ENCODE results near the gene HIVEP3.

The HIVEP3 gene

DNA sequence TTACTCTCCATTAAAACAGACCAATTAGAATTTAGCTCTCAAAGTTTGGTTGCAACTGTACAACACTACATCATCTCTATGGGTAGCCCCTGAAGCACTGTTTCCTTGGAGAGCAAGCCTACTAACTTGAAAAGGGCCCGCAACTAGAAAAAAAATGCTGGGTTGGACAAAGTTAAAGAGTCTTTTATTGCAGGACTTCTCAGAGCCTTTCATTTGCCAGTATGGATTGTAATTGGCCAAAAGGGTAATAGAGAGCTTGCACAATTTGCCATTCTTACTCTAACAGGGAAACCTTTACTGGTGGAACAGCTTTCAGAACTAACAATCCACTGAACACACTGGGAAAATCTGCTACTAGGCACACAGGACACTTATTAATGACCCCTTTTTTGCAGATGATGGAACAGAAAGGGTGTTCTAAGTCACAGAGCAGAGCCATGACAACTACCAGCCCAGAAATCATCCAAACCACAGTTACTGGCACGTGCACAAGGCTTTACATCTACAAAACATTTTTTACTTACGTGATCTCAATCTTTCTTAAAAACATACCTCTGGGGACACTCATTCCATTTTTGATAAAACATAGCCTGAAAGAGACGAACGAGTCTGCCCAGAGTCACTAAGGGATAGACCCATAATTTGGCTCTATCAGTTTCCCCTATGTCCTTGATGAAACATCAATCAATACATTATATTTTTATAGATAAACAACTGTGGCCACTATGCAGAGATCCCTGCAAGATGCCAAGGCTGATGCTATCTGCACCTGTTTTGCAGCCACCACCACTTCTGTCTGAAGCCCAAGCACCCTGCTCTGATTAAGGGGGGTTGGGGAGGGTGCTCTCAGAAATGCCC is 257.9 kb downstream of the HIVEP3 start:
- FAIRE-seq = no peak

DNA sequence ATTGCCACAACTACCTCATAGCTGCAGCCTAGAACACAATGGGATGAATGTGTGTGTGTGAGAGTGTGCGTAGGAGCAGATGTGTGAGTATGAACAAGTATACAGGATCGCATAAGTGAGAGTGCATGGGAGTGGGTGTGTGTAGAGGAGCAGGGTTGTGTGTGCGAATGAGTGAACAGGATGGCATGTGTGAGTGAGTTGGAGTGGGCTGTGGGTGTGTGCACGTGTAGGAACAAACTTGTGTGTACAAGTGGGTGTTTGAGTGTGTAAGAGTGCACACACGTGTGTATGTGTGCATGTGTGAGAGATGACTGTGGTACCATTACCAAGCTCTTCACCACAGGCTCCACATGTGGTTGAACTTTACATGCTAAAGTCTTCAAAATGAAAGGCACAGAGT is 258.8 kb downstream of the HIVEP3 start:
- no peak for FAIRE-seq

DNA sequence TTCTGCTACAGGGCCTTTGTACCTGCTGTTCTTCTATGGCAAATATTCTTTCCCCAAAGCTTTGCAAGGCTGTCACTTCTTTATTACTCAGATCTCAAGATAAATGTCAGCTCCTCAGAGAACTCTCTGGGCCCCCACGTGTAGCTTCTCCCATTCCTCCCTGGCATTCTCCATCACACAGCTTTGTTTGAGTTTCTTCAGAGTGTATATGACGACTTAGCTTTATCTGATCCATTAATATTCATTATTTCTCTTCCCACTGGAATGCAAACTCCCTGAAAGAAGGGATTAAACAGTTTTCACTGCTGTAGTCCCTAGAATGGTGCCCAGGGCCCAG is 259.6 kb downstream of the HIVEP3 start:
- no peak for FAIRE-seq

DNA sequence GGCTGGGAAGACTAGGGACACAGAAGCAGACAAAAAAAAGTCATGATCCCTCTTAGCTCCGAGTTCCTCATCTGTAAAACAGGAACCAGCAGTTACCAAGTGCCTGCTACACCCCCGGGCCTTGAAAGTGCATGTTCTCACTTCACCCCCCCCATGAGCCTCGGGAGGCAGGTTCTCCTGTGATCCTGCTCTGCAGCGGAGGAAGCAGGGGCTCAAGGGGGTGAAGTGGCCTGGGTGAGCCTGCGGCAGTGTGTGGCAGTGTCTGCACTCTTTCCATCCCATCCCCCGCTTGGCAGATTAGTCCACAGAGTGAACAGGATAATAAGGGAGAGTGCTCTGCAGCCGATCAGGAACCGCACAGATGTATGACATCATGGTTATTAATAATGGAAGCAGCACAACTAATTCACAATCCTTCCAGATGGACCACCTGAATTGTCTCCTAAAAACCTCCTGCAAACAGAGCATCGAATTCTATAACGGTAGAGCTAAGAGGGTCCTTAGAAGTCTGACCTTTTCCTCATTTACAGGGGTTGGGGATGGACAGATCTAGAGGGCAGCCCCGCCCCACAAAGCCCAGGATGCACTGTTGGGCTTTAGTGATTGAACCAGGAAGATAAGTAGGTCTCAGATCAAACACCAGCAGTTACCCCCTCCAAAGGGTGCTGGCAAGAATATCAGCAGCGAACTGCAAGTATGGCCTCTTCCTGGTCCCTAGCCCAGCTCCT is 260.1 kb downstream of the HIVEP3 start:
- FAIRE-seq = no peak

DNA sequence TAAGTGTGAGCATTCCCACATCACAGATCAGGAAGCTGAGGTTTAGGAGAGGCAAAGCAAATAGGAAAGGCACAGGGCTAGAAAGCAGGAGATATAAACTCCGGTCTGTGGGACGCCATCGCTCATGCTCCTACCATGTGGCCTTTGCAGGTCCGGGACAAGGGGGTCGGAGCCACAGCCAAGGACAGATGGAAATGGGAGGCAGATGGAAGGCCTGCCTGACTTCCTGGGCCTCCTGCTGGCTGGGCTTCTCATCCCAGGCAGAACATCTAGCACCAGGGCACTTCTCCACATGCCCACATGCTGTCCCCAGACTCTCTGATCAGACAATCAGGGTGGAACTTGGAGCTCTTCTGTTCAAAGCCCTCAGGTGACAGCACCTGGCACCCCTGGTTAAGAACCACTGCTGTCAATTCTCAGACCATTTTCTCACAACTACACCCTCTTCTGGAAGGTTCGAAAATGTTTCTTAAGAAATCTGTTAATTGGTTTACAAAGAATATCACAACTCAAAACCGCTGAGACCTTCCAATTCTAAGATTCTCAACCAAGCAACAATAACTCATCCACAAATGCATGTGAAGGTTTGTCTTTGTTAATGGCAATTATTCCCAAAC is 260.9 kb downstream of the HIVEP3 start:
- FAIRE-seq = no peak

DNA sequence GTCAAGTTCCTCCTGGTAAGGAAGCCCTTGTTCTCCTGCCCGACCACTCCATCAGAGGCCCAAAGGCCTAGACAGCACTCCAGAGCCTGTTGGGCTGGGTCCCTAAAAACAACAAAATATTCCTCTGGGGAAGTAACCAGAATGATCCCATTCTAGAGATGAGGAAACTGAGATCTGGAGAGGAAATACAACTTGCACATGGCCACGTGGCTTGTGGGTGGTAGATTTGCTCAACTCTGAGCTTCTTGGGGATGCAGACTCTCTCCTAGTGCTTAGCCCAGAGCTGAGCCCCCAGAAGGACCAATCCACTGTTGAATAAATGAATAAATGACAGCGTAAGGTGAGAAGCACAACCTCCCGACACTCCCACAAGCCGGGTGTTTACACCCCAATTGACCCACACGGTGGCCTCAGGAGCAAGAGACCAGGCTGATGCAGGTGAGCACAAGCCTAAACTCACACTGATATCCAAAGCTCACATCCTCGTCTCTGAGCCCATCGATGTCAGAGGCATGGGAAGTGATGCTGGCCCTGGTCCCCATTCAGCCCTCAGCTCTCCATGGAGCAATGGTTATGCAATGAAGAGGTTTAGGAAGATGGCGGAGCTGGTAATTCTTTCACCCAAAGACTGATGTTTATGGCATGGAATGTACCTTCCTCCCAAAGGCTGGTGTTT is 261.8 kb downstream of the HIVEP3 start:
- no peak for FAIRE-seq

DNA sequence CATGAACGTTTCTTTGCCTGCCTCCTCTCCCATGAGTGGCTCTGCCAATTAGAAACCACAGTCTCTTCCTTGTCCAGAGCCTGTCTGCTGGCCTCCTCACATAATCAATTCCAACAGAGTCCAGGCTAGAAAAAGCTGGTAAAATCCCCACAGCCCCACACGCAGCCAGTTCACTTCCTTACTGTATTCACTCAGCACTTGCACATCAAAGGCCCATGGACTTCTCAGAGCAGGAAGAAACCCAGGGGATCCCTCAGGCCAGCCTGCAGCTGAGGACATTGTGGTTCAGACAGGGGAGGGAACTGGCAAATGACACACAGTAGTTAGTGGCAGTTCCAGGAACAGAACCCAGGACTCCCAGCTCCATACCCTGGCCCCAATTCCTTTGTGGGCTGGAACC is 262.7 kb downstream of the HIVEP3 start:
- no peak for FAIRE-seq

DNA sequence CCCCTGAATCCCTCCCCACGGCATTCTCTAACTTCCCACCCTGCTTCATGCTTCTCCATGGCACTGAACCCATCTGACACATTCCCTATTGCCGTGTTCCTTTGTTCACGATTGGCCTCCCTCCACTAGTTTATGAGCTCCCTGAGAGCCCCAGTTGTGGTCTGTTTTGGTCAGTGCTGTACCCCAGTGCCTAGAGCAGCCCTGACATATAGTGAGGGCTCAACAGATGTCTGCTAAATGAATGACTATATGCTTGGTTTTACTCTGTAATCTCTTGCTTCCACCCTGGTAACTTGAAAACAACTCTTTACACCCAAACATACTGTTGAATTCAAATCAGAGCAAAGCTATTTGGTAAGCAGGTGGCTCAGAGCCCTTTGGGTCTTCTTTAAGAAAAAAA is 263.1 kb downstream of the HIVEP3 start:
- no peak for FAIRE-seq

DNA sequence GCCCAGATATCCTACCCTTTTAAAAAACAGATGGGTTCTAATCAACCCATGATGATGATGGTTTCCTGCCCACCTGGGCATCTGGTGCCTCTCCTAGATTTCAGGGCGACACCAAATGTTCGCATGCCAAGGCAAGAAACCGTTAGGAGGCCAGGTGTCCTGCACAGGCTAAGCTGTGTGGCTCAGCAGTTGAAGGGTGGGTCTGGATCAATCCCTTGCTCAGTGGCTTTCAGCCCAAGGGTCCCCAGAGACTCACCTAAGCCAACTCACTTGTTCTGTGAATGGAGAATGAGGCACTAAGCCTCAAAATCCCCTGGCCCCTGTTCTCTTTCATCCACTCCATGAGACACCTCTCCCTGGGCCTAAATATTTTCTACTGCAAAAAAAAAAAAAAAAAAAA is 265.1 kb downstream of the HIVEP3 start:
- FAIRE-seq = no peak

DNA sequence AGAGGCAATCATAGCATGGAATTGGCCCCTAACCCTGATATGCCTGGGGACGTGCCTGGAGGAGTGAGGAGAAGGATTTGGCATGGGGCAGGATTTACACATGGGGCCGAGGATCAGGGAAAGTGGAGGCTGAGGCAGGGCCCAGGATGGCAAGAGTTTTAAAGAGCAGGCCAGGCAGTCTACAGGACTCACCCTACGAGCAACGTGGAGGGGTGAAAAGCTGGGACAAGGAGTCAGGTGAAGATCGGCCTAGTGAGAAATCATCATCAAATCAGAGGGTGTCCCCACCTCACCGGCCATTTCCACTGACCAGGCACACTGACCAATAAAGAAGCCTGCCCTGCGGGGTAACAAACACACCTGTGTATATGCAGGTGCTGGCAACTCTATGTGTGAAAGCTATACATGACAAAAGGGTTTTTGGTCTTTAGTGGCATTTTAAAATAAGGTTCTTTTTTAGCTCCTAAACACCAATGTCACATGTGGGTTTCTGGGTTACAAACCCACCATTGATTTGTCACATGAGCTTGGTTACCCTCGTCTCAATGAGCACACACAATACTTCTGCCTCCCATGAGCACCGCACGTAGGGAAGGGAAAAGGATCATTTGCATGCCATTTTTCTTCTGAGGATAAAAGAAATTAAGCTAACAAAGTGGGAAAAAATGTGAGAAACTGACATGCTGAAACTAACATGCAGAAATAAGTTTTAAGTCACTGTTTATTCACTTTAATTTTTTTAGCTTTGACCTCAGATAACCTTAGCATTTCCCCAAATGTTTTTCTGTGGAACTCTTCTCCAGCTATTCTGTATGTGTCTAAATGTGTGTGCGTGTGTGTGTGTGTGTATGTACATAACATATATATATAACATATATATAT is 266.1 kb downstream of the HIVEP3 start:
- no peak for FAIRE-seq

DNA sequence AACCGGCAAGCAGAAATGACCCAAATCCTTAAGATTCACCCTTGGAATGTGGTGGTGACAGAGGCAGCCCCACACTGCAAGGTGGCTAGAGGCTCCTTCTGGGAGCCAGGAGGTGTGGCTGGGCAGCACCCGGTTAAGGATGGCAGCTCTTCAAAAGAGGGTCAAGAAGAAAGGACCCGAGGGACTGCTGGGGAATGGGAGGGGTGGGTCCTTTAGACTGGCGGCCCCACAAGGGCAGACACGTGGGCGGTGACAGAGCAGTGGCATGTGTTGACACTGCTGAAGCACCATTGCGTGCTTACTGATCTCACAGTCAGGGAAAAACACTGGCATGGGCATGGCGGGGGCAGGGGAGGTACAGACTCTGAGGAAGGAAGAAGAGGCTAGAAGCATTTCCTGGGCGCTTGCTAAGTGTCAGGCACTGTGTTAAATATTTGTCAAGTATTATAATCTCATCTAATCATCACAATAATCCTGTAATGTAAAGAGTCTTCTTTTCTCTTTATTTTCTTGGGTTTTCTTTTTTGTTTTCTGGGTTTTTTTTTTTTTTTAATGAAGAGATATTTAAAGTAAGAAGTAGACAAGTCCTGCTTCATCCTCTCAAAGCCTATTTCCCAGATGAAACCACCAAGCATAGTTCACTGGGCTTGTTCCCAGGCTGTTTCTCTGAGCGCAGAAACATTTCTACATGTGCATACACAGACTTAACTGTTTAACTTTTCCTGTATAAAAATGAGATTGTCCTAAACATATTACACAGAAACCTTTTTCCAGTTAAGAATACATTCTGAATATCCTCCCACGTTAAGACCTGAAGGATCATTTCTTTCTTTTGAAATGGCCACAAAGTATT is 268.5 kb downstream of the HIVEP3 start:
- FAIRE-seq = no peak

DNA sequence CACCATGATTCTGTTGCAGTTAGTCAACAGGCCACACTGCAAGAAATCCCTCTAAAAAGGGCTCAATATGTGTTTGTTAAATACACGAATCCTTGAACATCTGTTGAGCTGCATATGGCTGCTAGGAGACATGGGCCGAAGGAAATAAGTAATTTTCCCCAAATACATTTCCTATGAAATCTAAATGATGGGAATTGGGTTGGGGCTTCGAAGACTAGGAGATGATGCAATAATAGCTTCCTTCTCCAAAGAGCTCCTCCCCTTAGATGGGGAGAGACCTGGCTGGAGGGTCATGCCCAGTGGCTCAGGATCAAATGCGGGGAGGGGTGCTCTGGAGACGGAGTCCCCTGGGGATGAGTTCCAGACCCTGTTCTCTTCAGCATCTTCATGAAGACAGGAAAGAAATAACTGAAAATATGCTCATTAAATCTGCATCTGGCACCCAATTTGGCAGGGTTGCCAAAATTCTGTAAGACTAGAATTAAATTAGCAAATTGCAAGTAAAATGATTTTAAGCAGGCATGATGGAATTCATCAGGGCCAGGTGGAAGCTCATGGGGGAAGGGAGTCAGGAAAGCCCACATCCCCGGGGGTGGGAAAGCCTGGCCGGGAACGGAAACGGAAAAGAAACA is 269.2 kb downstream of the HIVEP3 start:
- no peak for FAIRE-seq

DNA sequence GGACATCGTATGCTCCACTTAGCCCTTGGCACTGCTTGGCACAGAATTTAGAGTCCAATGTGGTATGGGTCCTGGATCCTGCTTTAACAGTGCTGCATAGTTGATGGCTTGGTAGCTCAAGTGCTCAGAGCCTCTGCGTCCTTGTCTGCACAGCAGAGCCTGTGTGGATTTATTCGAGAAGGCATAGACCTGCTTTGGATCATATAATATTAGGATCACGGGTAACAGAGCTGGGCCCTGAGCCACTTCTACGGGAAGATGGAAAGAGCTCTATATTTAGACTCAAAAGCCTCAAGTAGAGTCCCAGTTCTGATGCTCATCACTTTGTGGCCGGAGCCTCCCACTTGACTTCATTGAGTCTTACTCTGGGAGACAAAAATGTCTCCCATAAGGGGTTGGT is 269.9 kb downstream of the HIVEP3 start:
- FAIRE-seq = no peak

DNA sequence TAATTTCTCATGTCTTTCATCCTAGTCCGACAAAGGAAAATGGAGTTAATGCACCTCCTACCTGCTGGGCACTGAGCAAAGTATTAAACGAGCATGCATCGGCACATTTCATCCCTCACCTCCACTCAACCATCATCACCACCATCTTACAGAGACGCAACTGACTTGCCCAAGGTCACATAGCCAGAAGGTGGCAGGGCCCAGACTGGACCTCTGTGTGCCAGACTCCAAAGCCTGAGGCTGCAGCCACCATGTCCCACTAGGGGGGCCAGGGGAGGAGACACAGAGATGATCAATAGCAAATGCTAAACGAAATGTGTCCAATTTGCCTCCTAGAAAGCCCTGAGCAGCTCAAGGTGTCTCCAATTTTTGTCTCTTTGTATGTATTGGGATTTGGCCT is 270.5 kb downstream of the HIVEP3 start:
- FAIRE-seq = no peak

DNA sequence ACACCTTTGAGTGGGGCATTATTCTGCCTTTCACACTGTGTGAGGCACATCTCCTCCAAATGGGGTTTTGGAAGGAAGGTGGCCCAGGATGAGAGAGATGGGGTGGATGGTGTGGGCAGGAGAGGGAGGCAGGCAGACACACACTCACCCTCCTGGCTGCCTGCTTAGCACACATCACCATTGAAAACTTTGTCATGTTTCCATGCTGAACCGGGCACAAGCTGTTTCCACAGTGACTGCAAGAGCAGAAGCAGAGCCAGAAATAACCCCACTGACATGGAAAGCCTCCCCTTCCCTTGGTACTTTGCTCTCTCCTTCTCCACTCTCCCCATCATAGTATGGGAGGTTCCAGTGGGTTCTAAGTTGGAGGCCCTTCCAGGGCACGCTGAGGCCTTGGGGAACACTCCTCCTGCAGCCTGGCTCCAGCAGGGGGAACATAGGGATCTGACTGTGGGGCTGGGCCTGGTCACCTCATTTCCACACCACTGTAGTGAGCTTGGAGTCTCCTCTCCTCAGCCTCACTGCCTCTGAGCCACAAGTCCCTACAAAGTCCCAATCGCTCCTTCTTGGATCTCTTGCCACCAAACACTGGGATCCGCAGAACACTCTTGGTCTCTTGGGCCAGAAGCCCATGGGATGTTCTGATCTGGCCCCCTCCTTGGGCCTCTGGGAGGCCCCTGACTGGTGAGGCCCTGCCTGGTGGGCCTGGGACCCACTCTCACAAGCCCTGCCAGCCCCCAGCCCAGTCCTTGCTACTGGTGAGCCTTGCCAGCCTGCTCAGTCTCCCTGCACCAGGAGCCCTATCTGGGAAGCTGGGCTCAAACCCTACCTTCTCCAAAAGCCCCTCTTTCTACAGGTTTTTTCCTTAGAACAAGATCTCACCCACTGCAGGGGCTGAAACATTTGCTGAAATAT is 271.2 kb downstream of the HIVEP3 start:
- no peak for FAIRE-seq

DNA sequence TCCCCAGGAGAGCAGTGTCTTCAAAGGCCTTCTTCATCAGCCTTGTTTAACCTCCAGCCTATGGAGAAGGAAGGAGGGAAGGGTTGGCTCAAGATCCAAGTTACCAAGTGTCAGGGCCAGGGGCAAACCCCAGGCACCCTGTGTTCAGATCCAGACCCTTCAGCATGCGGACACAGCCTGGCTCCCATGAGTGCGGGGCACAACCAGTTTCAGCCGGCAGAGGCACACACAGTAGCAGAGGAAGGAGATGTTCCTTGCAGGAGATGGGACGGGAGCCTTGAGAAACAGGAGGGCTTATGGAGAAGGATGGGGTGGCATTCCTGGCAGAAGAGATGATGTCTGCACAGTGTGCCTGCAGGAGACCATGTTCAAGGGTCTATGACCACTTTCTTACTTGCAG is 272.5 kb downstream of the HIVEP3 start:
- FAIRE-seq = no peak

DNA sequence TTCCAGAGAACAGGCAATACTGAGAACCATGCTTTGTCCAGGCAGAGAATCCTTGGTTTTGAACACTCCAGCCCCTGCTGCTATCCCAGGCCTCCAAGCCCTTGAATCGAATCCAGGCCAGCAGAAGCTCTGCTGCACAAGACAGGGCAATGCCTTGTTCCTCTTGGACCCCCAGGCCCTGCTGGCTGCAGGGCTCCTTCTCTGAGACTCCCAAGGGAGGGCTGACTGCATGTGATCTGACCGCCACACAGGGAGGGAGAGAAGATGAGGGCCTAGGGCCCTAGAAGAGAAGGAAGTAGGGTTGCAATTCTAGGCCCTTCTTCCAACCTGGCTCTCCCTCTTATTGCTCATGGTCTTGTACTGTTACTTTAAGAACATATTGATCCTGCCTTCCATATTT is 273.7 kb downstream of the HIVEP3 start:
- no peak for FAIRE-seq

DNA sequence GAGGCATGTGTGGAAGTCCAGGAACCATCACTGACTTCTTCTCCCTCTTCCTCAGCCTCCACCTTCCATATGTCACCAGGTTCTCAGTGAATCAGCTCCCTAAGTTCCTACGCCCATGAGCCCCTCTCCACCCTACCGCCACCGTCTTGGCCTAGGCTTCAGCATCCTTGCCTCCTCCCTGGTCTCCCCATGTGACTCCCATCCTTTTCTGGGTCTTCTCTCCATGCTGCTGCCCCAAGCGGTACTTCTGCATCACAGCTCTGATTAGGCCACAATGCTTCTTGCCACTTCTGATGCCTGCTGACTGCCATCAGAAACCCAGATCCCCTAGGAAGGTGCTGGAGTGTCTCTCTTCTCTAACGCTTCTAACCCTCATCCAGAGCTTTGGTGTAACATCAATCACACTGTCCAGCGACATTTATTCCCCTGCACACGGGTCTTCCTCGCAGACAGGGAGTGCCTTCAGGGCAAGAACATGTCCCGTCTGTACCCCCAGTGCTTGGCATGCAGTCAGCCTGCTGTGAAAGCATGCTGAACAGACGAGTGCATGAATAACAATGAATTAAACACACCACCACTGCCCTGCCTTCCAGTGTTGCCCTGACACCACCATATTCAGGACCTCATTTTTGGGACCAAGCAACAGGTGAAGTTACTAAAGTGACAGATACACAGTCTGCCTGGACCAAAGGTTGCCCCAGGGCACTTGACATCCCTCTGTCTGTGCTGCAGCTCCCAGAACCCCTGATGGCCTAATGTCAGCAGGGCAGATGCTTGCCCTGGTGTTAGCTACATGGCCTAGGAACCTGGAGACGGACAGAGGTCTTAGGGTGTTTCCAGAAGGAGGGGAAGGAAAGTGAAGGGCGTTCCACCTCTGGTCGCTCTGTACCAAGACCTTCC is 275.6 kb downstream of the HIVEP3 start:
- FAIRE-seq = no peak

Measured in TTC549 (cell line).